GM23248 (cell line): ENCODE measurements around the gene SMG1. TPM values are rescaled to one million over a fixed set of nuclear protein-coding genes. Genes with fewer than 3 reads are reported as not detected.
"Not testable (repeated sequence)": the region's sequence is repeated elsewhere in the genome, so short reads cannot be mapped to it uniquely, and the experiment has no call there.

ENCODE experiments used
- DNase-seq: peaks from one replicate; pipeline ENCODE4 v3.0.0-alpha.2; 2015
- H2AFZ ChIP-seq: fragments of 200-600 bp; sonication (generic); 2 replicates; pipeline ENCODE4 v1.6.1; 2016; ENCODE audit warnings: antibody characterized with exemption
- H3F3A ChIP-seq: fragments of 200-600 bp; sonication (generic); 2 replicates; pipeline ENCODE4 v1.6.1; 2016; ENCODE audit warnings: mild to moderate bottlenecking, antibody characterized with exemption, mixed run types; ENCODE audit not compliant: insufficient read depth
- H3K27ac ChIP-seq: fragments of 200-600 bp; sonication (generic); 2 replicates; pipeline ENCODE4 v1.5.1; 2016; ENCODE audit warnings: mild to moderate bottlenecking
- H3K27me3 ChIP-seq: fragments of 200-600 bp; sonication (generic); replicated peaks from 2 replicates; pipeline ENCODE4 v1.6.1; 2016; ENCODE audit warnings: mild to moderate bottlenecking; ENCODE audit not compliant: insufficient read depth
- H3K36me3 ChIP-seq: fragments of 200-600 bp; sonication (generic); 2 replicates; pipeline ENCODE4 v1.6.1; 2016; ENCODE audit warnings: low read depth, mild to moderate bottlenecking
- H3K4me1 ChIP-seq: fragments of 200-600 bp; sonication (generic); 2 replicates; pipeline ENCODE4 v1.6.1; 2016; ENCODE audit warnings: mild to moderate bottlenecking; ENCODE audit not compliant: insufficient read depth
- H3K4me2 ChIP-seq: fragments of 200-600 bp; sonication (generic); one replicate; pipeline ENCODE4 v1.6.1; 2016; ENCODE audit warnings: mild to moderate bottlenecking; ENCODE audit not compliant: unreplicated experiment
- H3K4me3 ChIP-seq: fragments of 200-600 bp; sonication (generic); 2 replicates; pipeline ENCODE4 v1.5.1; 2016; ENCODE audit warnings: mild to moderate bottlenecking
- H3K79me2 ChIP-seq: fragments of 200-600 bp; sonication (generic); 2 replicates; pipeline ENCODE4 v1.6.1; 2016; ENCODE audit warnings: mild to moderate bottlenecking; ENCODE audit not compliant: insufficient read depth
- H3K9ac ChIP-seq: fragments of 200-600 bp; sonication (generic); 2 replicates; pipeline ENCODE4 v1.6.1; 2016; ENCODE audit warnings: mild to moderate bottlenecking
- H3K9me2 ChIP-seq: fragments of 200-600 bp; sonication (generic); 2 replicates; pipeline ENCODE4 v1.6.1; 2016; ENCODE audit warnings: mixed run types, mild to moderate bottlenecking, moderate library complexity; ENCODE audit not compliant: insufficient read depth
- H3K9me3 ChIP-seq: fragments of 200-600 bp; sonication (generic); one replicate; pipeline ENCODE4 v1.6.1; 2017; ENCODE audit warnings: low read depth
- H4K20me1 ChIP-seq: fragments of 200-600 bp; sonication (generic); 2 replicates; pipeline ENCODE4 v1.6.0; 2016; ENCODE audit not compliant: insufficient read depth
- WGBS, 2 experiments: methylation state at CpG; one replicate each; pipeline ENCODE4 v1.1.6; 2015 to 2017; ENCODE audit warnings: low lambda C conversion rate in 2 of 2, low coverage in 1 of 2; ENCODE audit errors: missing lambda C conversion rate in 2 of 2; 5-methylcytosine and 5-hydroxymethylcytosine counted together
- in situ Hi-C: fragments of 300-500 bp; cut with MboI; formaldehyde crosslinking; loops from 2 replicates; pipeline ENCODE4 v1.15.0; 2020
- polyA plus RNA-seq: library from polyadenylated mRNA; unstranded; fragments of >200 nt; fragmentation: Nextera tagmentation; extraction: Ambion mirVana; gene quantifications from 2 replicates; pipeline ENCODE4 v1.2.1, GENCODE V29; 2016
- total RNA-seq: library from RNA; depleted of rRNA; stranded (reverse); fragments of >200 nt; shearing (Covaris generic); gene quantifications from 2 replicates; pipeline ENCODE4 v1.2.3, GENCODE V29; 2014

The SMG1 gene
- total and polyA plus RNA-seq, 2 experiments from 2014 or later: 9.3 to 37.1 TPM

DNA sequence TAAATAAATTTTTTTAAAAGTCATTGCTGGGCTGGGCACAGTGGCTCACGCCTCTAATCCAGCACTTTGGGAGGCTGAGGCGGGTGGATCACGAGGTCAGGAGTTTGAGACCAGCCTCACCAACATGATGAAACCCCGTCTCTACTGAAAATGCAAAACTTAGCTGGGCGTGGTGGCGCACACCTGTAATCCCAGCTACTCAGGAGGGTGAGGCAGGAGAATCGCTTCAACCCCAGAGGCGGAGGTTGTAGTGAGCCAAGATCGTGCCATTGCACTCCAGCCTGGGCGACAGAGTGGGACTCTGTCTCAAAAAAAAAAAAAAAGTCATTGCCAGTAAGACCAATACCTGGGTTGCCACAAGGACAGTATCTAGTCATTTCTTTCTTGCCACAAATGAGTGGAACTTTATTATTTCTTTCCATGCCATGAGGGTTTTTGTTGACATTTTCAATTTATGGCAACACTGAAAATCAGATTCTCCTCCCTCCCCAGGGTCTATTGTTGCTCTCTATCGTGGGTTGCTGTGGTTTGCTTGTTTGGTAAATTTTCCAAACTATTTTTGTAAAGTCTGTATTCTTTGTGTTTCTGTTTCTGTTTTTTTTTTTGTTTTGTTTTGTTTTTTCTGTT lies 155.8 kb downstream of the SMG1 start:
- H3K4me2 ChIP-seq, H3K4me1 ChIP-seq, in situ Hi-C loops, H3K27ac ChIP-seq, H3K9me3 ChIP-seq, H3K36me3 ChIP-seq, H4K20me1 ChIP-seq, H3K27me3 ChIP-seq, H3K9ac ChIP-seq, H3K79me2 ChIP-seq, H3F3A ChIP-seq, DNase-seq, H3K9me2 ChIP-seq, H2AFZ ChIP-seq, H3K4me3 ChIP-seq: not testable (repeated sequence)
- 84 to 90% methylated on average over 11 of the region's 11 CpGs for WGBS, 2 experiments

DNA sequence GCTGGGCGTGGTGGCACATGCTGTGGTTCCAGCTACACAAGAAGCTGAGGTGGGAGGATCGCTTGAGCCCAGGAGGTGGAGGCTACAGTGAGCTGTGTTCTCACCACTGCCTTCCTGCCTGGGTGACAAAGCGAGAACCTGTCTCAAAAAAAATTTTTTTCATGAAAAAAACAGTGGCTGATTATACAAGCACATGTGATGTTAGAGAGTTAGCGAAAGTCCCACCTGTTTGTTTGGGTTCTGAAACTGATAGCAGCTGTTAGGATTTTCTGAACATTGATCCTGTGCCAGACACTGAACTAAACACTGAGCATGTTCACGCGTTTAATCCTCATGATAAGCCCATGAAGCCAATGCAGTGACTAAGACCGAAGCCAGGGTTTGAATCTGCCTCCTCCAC lies 159.0 kb downstream of the SMG1 start:
- H3K27ac ChIP-seq, H3K9ac ChIP-seq, H3K36me3 ChIP-seq, H3K4me1 ChIP-seq, in situ Hi-C loops, DNase-seq, H3K79me2 ChIP-seq, H3K9me2 ChIP-seq, H3K4me3 ChIP-seq, H3K4me2 ChIP-seq, H4K20me1 ChIP-seq, H3K9me3 ChIP-seq, H3F3A ChIP-seq, H2AFZ ChIP-seq, H3K27me3 ChIP-seq: not testable (repeated sequence)
- 96 to 97% methylated on average over 6 to 7 of the region's 7 CpGs for WGBS, 2 experiments

DNA sequence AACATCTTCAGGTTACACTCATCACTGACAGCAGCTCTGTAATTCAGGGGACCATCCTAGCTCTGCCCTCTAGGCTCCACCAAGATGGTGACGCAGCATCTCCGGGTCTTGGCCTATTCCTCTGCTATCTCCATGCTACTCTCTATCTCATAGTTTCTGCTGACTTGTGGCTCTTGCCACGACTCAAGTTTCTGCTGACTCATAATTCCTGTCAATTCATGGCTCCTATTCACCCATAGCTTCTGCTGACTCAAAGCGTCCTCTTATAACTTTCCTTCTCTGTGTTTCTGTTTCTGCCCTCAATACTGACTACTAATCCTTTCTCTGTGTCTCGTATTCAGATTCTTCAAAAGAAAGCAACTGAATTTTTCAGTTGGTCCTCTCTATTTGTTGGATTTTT lies 163.5 kb downstream of the SMG1 start:
- 50 to 51% methylated on average over 3 of the region's 5 CpGs for WGBS, 2 experiments
- H3K4me1 ChIP-seq, in situ Hi-C loops, H3F3A ChIP-seq, H3K4me3 ChIP-seq, H3K79me2 ChIP-seq, H3K36me3 ChIP-seq, H3K9me2 ChIP-seq, H3K9ac ChIP-seq, H2AFZ ChIP-seq, DNase-seq, H3K4me2 ChIP-seq, H3K27ac ChIP-seq, H3K27me3 ChIP-seq, H3K9me3 ChIP-seq, H4K20me1 ChIP-seq: not testable (repeated sequence)

DNA sequence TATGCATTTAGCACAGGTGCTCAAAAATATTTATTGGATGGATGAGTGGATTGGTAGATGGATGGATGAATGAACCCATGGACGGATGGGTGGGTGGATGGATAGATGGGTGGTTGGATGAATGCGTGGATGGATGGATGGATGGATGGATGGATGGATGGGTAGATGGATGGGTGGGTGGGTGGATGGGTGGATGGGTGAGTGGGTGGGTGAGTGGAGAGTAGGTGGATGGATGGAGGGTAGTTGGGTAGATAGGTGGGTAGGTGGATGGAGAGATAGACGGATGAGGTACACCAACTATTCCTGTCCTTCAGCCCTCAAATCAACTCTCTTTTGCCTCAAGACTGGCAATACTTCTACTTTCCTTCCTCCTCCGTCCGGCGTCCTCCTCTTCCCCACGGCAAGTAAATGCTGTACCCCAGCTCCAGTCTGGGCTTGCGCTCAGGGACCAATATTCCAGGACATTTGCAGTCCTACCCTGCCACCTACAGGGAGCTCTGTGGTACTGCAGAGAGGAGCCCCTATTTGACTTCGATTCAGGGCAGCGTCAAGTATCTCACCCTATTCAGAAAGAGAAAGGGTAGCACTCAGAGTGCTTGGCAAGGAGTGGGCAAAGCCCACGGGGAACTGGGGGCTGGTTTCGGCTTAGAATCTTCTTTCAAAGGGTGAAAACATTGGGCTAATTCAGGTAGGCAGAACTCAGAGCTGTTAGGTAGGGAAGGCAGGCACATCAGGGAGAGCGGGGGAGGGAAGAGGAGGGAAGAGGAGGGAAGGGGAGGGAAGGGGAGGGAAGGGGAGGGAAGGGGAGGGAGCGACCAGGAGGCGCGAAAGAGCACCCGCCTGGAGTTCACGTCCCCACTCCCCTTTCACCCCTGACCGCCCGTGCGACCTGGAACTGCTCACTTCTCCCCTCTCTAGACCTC lies 166.3 kb downstream of the SMG1 start:
- H3K36me3 ChIP-seq, H3K4me1 ChIP-seq, H3K9me3 ChIP-seq, H4K20me1 ChIP-seq, in situ Hi-C loops, H3K27me3 ChIP-seq, H3K4me3 ChIP-seq, H3K9me2 ChIP-seq, H3K79me2 ChIP-seq, H2AFZ ChIP-seq, H3K4me2 ChIP-seq, H3K27ac ChIP-seq, H3F3A ChIP-seq, H3K9ac ChIP-seq: not testable (repeated sequence)
- DNase-seq: peak; percentile 40
- 9 to 19% methylated on average over 9 to 21 of the region's 21 CpGs for WGBS, 2 experiments

DNA sequence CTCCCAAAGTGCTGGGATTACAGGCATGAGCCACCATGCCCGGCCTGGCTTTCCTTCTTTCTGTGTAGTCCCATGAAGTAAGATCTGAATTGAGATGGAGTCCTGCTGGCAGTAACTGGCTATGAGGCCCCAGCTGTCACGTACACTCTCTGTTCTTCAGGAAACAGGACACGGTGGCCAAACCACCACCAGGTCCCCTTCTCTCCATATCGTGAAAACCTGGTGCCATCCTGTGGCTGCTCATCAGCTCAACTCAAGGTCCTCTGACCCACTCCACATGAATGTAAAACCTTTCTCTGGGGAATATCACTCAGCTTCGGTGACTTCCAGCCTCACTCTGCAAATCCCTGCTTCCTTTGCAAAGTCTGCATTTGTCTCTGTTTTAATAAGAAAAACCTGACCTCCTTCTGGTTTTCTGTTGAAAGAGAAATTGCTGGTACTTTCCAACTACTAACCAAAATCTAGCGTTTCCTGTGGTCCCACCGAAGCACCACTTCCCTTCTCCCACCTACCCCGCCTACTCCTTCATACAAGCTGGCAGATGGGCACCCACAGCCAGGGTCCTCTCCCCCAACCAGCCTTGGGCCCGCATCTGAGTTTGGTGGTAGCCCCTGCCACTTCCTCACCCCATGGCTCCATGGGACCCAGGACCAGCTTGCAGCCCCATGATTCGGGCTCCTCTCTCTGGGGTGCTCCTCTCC lies 168.1 kb downstream of the SMG1 start:
- H3K27ac ChIP-seq, H3K9me3 ChIP-seq, H2AFZ ChIP-seq, H3K9ac ChIP-seq, H3K36me3 ChIP-seq, H3K9me2 ChIP-seq, H3K79me2 ChIP-seq, H3K4me1 ChIP-seq, in situ Hi-C loops, DNase-seq, H3K4me2 ChIP-seq, H3F3A ChIP-seq, H3K27me3 ChIP-seq, H3K4me3 ChIP-seq, H4K20me1 ChIP-seq: not testable (repeated sequence)
- WGBS, 2 experiments: 53 to 60% methylated on average over 4 to 5 of the region's 10 CpGs

DNA sequence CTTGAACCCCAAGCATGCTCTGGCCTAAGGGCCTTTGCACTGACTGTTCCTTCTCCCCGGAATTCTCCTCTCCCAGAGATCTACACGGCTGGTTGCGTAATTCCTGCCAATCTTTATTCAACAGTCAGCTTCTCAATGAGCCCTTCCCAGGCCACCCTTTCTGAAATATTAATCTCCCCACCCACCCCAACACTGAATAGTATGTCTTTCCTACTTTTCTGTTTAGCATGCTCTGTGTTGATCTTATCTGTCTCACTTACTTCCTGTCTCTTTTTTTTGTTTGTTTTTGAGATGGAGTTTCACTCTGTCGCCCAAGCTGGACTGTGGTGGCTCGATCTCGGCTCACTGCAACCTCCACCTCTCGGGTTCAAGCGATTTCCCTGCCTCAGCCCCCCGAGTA lies 169.6 kb downstream of the SMG1 start:
- H3K4me2 ChIP-seq, H3K9me2 ChIP-seq, in situ Hi-C loops, H3K27me3 ChIP-seq, H3K4me1 ChIP-seq, H3F3A ChIP-seq, DNase-seq, H3K9ac ChIP-seq, H3K4me3 ChIP-seq, H2AFZ ChIP-seq, H4K20me1 ChIP-seq, H3K27ac ChIP-seq, H3K9me3 ChIP-seq, H3K79me2 ChIP-seq, H3K36me3 ChIP-seq: not testable (repeated sequence)
- WGBS, 2 experiments: 83 to 84% methylated on average over 9 of the region's 9 CpGs
